Loucy (cell line): ENCODE measurements around the gene PARD3B.

ENCODE experiments used
- H2AFZ ChIP-seq: fragments of 200-600 bp; sonication (generic); 2 replicates; pipeline ENCODE4 v1.6.0; 2016; ENCODE audit warnings: antibody characterized with exemption, mild to moderate bottlenecking, low read length, moderate library complexity
- H3F3A ChIP-seq: fragments of 200-600 bp; 2 replicates; pipeline ENCODE4 v1.6.0; 2016; ENCODE audit warnings: antibody characterized with exemption, low read depth, mild to moderate bottlenecking
- H3K27me3 ChIP-seq: fragments of 200-600 bp; sonication (generic); 2 replicates; pipeline ENCODE4 v1.6.1; 2014; ENCODE audit warnings: low read length, mild to moderate bottlenecking; ENCODE audit not compliant: insufficient read depth, poor library complexity, severe bottlenecking
- H3K36me3 ChIP-seq: fragments of 200-600 bp; sonication (generic); 2 replicates; pipeline ENCODE4 v1.6.1; 2016; ENCODE audit warnings: low read length; ENCODE audit not compliant: insufficient read depth
- H3K4me1 ChIP-seq: fragments of 200-600 bp; sonication (generic); 2 replicates; pipeline ENCODE4 v1.5.1; 2014; ENCODE audit warnings: low read length, mild to moderate bottlenecking; ENCODE audit not compliant: insufficient read depth, poor library complexity, severe bottlenecking
- H3K4me2 ChIP-seq: fragments of 200-600 bp; sonication (generic); 2 replicates; pipeline ENCODE4 v1.6.0; 2014; ENCODE audit warnings: antibody characterized with exemption, low read length, low read depth, mild to moderate bottlenecking; ENCODE audit not compliant: poor library complexity, severe bottlenecking
- H3K4me3 ChIP-seq: fragments of 200-600 bp; sonication (generic); 2 replicates; pipeline ENCODE4 v1.5.1; 2014; ENCODE audit warnings: low read length, mild to moderate bottlenecking, mixed read lengths; ENCODE audit not compliant: poor library complexity, severe bottlenecking
- H3K79me2 ChIP-seq: fragments of 200-600 bp; sonication (generic); 2 replicates; pipeline ENCODE4 v1.6.1; 2014; ENCODE audit warnings: low read length; ENCODE audit not compliant: insufficient read depth
- H3K9ac ChIP-seq: fragments of 200-600 bp; sonication (generic); 2 replicates; pipeline ENCODE4 v1.6.0; 2014; ENCODE audit warnings: mild to moderate bottlenecking, low read depth, low read length, moderate library complexity; ENCODE audit not compliant: poor library complexity, severe bottlenecking
- H3K9me2 ChIP-seq: fragments of 200-600 bp; sonication (generic); replicated peaks from 2 replicates; pipeline ENCODE4 v1.6.1; 2016; ENCODE audit warnings: low read depth, low read length, mixed read lengths
- H3K9me3 ChIP-seq: fragments of 200-600 bp; sonication (generic); 2 replicates; pipeline ENCODE4 v1.6.1; 2014; ENCODE audit warnings: mild to moderate bottlenecking, antibody characterized with exemption, low read length, low read depth; ENCODE audit not compliant: insufficient read depth
- H4K20me1 ChIP-seq: fragments of 200-600 bp; sonication (generic); 2 replicates; pipeline ENCODE4 v1.6.0; 2014; ENCODE audit warnings: antibody characterized with exemption, low read length, mild to moderate bottlenecking; ENCODE audit not compliant: insufficient read depth, poor library complexity, severe bottlenecking
- EZH2phosphoT487 ChIP-seq: fragments of 200-600 bp; IDR thresholded peaks from 2 replicates; pipeline ENCODE4 v1.6.1; 2018; ENCODE audit warnings: antibody characterized with exemption, mild to moderate bottlenecking, moderate library complexity, borderline replicate concordance
- TF ChIP-seq, protein P1 (sequence below): fragments of 200-600 bp; sonication (generic); conservative IDR thresholded peaks from 2 replicates; pipeline ENCODE4 v1.5.1; 2014; ENCODE audit warnings: mild to moderate bottlenecking, antibody characterized with exemption, low read length

PARD3B gene

DNA sequence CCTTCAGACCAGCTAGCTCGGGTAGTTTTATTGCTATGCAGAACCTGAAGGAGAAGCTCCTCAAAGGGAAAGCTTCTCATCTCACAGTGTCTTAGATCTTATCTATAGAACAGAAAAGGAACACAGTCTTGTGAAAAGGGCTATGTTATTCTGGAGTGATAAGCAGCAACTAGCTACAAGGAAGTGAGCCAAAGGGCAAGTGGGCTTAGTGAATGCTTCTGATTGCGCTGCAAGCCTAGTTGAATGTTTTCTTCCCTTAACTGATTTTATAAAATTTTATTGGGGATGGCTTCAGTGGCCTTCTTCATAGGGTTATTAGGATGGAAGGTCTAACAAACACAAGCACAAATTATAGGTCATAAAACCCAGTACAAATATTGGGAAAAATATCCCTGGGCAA, 400.1 kb downstream of the PARD3B start:
- Histone ChIP-seq H2AFZ (no peak overlapping the region), H3K4me2 (no peak overlapping the region), H3K36me3 (no peaks in the 10 kb centered on the region), H3K4me1 (peaks cover 13% of the 10 kb centered on the region), H3K9me2 (no peaks in the 10 kb centered on the region), H3K4me3 (no peak overlapping the region), H3K27me3 (no peaks in the 10 kb centered on the region), H3K9ac (no peak overlapping the region), H3K9me3 (peaks cover 18% of the 10 kb centered on the region), H4K20me1 (no peaks in the 10 kb centered on the region), H3K79me2 (no peaks in the 10 kb centered on the region), H3F3A (no peaks in the 10 kb centered on the region)
- TF ChIP-seq EZH2phosphoT487 = no peak
- TF ChIP-seq, protein P1, sequence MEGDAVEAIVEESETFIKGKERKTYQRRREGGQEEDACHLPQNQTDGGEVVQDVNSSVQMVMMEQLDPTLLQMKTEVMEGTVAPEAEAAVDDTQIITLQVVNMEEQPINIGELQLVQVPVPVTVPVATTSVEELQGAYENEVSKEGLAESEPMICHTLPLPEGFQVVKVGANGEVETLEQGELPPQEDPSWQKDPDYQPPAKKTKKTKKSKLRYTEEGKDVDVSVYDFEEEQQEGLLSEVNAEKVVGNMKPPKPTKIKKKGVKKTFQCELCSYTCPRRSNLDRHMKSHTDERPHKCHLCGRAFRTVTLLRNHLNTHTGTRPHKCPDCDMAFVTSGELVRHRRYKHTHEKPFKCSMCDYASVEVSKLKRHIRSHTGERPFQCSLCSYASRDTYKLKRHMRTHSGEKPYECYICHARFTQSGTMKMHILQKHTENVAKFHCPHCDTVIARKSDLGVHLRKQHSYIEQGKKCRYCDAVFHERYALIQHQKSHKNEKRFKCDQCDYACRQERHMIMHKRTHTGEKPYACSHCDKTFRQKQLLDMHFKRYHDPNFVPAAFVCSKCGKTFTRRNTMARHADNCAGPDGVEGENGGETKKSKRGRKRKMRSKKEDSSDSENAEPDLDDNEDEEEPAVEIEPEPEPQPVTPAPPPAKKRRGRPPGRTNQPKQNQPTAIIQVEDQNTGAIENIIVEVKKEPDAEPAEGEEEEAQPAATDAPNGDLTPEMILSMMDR = no peak

DNA sequence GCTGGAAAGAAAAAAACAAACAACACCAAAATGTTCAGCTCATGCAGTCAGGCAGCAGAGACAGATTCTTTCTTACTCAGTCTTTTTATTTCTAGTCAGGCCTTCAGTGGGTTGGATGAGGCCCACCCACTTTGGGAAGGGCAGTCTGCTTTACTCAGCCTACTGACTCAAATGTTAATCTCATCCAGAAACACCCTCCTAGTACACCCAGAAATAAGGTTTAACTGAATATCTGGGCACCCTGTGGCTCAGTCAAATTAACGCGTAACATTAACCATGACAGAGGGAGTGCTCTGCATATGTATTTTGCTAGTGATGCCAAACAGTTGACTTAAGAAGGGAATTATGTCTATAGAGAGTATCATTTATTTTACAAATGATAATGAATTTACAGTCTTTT, 401.6 kb downstream of the PARD3B start:
- no peak for TF ChIP-seq EZH2phosphoT487
- TF ChIP-seq, protein P1 = no peak
- peaks cover 18% of the 10 kb centered on the region for H3K9me3 ChIP-seq
- H3K4me1 ChIP-seq = peaks cover 19% of the 10 kb centered on the region
- H3K9me2 ChIP-seq = no peaks in the 10 kb centered on the region
- H3K79me2 ChIP-seq = no peaks in the 10 kb centered on the region
- no peak overlapping the region for H2AFZ ChIP-seq
- H4K20me1 ChIP-seq = no peaks in the 10 kb centered on the region
- no peak overlapping the region for H3K9ac ChIP-seq
- no peak overlapping the region for H3K4me3 ChIP-seq
- H3K27me3 ChIP-seq = no peaks in the 10 kb centered on the region
- H3F3A ChIP-seq = no peaks in the 10 kb centered on the region
- no peaks in the 10 kb centered on the region for H3K36me3 ChIP-seq
- H3K4me2 ChIP-seq = no peak overlapping the region

DNA sequence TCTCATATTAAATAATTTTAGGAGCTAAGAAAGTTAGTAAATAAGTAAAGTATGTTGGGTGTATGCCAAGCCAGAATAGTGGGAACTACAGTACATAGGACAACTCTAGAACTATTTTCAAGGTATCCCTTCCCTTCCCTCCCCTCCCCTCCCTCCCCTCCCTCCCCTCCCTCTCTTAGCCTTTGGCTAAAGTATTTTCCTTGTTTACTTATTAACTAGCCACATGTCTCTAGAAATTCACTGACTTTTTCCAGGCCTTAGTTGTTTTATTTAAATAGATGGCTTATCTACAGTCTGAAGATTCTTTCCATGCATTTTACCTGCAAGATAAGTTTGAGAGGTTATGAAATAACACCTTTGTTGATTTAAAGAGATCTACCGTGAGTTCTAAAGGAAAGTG, 402.1 kb downstream of the PARD3B start:
- Histone ChIP-seq H4K20me1 (no peaks in the 10 kb centered on the region), H3K4me2 (no peak overlapping the region), H3K9me2 (no peaks in the 10 kb centered on the region), H3K27me3 (no peaks in the 10 kb centered on the region), H3K4me1 (peaks cover 23% of the 10 kb centered on the region), H2AFZ (no peak overlapping the region), H3K79me2 (no peaks in the 10 kb centered on the region), H3K4me3 (no peak overlapping the region), H3F3A (no peaks in the 10 kb centered on the region), H3K9me3 (peaks cover 18% of the 10 kb centered on the region), H3K36me3 (no peaks in the 10 kb centered on the region), H3K9ac (no peak overlapping the region)
- TF ChIP-seq, protein P1 = no peak
